WTC11 (cell line): ENCODE measurements around the gene NLRC5.

ENCODE experiments used
- ATF1 ChIP-seq: sonication (generic); formaldehyde crosslinking; IDR thresholded peaks from 2 replicates; pipeline ENCODE4 v1.8.1; 2023; ENCODE audit warnings: mild to moderate bottlenecking, moderate library complexity, missing genetic modification reagents
- ATF3 ChIP-seq: sonication (generic); formaldehyde crosslinking; conservative IDR thresholded peaks from 2 replicates; pipeline ENCODE4 v1.8.1; 2022; ENCODE audit warnings: mild to moderate bottlenecking, missing genetic modification reagents
- CTCF ChIP-seq: fragments of 200-600 bp; IDR thresholded peaks from 2 replicates; pipeline ENCODE4 v1.8.0; 2022; ENCODE audit warnings: antibody characterized with exemption
- ERG ChIP-seq: fragments of 250-450 bp; sonication (Bioruptor Pico); IDR thresholded peaks from 2 replicates; pipeline ENCODE4 v1.8.0; 2021; ENCODE audit warnings: mild to moderate bottlenecking
- GRHL2 ChIP-seq: fragments of 250-450 bp; sonication (Bioruptor Pico); IDR thresholded peaks from 2 replicates; pipeline ENCODE4 v1.8.0; 2022; ENCODE audit warnings: mild to moderate bottlenecking, moderate library complexity; ENCODE audit not compliant: insufficient replicate concordance, severe bottlenecking
- PRDM15 ChIP-seq: sonication (generic); formaldehyde crosslinking; IDR thresholded peaks from 2 replicates; pipeline ENCODE4 v1.8.0; 2022; ENCODE audit warnings: missing genetic modification reagents
- TEAD4 ChIP-seq: sonication (generic); formaldehyde crosslinking; IDR thresholded peaks from 2 replicates; pipeline ENCODE4 v1.8.0; 2022; ENCODE audit warnings: mild to moderate bottlenecking, missing genetic modification reagents
- ZNF423 ChIP-seq: fragments of 250-450 bp; sonication (Bioruptor Pico); IDR thresholded peaks from 2 replicates; pipeline ENCODE4 v2.1.2; 2022; ENCODE audit warnings: mild to moderate bottlenecking, moderate library complexity

- no peak for TF ChIP-seq CTCF
- no peak for TF ChIP-seq PRDM15 (CRISPR knock-in tag)
- TF ChIP-seq ATF3 (CRISPR knock-in tag), result no peak
- no peak for TF ChIP-seq ZNF423 (CRISPR knock-in tag)
- TF ChIP-seq ATF1 (CRISPR knock-in tag), result no peak
- TF ChIP-seq GRHL2 (CRISPR knock-in tag), result no peak
- no peak for TF ChIP-seq ERG (CRISPR knock-in tag)
- TF ChIP-seq TEAD4, result no peak
Observed at GRCh38 chr16:56939801-56940200, 49.6 kb upstream of the NLRC5 start.
